Activated CD4-positive, alpha-beta T cell treated with anti-CD3 and anti-CD28 coated beads, Interleukin-2, amount 50 U/mL, for 24 hours (primary cell): ENCODE results near the gene AGAP1.

ENCODE experiments used
- DNase-seq, 2 donors: peaks; one replicate each; pipeline ENCODE4 v3.0.0-alpha.2; 2020; ENCODE audit warnings: low read depth in 1 of 2, low spot score in 1 of 2

The AGAP1 gene

DNA sequence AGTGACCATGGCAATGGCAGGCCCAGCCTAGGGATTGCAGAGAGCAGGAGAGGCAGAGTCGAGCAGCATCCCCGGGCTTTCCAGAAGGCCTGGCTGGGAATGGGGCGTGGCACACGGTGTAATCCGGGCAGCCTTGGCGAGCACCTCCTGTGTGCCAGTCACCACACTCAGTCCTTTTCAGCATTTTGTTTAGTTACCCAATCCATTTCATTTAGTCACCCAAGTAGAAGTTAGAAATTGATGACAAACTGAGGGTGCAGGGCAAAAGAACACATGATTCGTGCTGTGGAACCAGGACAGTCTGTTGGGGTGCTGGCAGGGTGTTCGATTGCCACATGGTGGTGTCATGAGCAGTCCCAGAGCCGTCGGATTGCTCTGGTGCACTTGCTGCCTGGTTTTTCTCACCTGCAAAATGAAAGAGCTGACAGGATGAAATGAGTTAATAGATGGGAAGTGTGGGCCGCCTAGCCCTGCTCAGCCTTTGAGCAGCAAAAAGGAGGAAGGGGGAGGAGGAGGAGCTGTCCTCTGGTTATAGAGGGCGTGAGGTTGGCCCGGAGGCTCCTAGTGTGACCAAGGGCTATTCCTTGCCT, 299.4 kb downstream of the AGAP1 start:
- DNase-seq, result no peak

DNA sequence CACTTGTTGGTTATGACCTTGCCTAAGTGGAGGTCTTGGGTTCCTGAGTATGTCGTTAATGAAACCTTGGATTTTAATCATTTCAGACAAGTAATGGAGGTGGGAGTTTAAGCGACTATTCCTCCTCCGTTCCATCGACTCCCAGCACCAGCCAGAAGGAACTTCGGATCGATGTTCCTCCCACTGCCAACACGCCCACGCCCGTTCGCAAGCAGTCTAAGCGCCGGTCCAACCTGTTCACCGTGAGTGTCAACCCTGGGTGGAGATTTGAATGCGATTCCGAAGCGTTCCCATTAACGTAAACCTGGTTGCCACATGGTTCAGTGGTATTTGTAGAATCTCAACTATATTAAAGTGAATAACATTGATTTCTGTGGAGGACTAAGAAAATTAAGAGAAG, 305.4 kb downstream of the AGAP1 start:
- no peak for DNase-seq

DNA sequence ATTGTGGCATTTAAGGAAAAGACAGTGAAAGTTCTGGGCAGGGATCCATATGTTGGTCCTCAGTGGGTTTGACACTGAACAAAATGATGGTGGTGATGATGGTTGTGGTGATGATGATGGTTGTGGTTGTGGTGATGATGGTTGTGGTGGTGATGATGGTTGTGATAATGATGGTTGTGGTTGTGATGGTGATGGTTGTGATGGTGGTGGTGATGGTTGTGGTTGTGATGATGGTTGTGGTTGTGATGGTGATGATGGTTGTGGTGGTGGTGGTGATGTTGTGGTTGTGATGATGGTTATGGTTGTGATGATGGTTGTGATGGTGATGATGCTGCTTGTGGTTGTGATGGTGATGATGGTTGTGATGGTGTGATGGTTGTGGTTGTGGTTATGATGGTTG, 308.7 kb downstream of the AGAP1 start:
- no peak for DNase-seq

DNA sequence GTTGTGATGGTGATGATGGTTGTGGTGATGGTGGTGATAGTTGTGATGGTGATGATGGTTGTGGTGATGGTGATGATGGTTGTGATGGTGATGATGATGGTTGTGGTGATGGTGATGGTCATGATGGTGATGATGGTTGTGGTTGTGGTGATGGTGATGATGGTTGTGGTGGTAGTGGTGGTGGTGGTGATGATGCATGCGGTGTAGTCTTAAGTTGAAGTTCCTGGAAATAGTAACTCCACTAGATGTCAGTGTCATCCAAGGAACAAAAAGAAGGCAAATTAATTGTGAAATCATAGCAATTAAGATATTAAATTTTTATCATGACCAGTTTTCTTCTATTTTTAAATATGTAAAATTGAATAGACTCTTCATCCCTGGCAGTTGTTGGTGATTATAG, 309.2 kb downstream of the AGAP1 start:
- no peak for DNase-seq

DNA sequence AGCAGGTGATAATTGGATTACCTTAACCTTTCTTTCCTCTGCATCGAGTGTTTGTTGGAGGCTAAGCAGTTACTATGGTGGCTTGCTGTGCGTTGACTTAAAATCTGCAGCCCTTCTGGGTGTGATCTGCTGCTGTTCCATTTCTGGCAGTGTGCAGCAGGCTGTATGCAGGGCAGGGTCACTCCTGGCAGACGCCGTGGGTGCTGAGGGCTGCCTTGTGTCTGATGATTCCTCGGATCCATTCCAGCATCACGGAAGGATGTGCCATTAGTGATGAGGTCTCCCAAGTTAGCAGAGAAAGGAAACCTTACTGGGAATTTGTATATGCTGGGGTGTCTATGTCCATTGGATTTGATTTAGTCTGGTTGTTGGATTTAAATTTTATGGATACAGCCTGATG, 310.8 kb downstream of the AGAP1 start:
- no peak for DNase-seq

DNA sequence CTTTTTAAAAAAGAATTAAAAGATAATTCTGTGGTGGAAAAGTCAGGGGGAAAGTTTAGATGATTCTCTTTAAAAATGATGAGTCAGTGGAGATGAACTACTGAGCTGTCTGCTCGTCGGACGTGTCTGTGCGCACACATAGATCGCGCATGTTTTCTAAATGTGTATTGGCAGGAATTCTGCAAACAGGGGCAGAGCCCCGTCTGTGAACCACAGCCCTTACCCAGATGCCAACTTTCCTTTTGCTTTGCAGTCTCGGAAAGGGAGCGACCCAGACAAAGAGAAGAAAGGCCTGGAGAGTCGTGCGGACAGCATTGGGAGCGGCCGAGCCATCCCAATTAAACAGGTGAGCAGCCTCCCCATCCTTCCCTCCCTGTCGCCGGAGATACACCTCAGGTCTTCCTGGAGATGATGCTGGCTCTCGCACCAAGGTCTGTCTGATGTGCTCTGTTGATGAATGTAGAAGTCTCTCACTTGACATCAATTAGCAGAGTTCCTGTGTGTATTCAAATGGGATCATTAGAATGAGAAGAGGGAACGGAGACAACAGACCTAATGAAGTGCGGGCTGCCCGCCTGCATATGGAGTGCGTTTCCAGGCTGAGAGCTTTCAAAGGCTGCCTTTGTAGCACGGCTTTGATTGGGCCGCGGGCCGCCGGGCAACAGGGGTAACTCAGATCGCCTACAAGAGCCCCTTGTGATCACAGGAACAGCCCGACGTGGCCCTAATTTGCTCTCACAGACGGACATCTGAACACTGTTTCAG, 313.3 kb downstream of the AGAP1 start:
- DNase-seq, result no peak

DNA sequence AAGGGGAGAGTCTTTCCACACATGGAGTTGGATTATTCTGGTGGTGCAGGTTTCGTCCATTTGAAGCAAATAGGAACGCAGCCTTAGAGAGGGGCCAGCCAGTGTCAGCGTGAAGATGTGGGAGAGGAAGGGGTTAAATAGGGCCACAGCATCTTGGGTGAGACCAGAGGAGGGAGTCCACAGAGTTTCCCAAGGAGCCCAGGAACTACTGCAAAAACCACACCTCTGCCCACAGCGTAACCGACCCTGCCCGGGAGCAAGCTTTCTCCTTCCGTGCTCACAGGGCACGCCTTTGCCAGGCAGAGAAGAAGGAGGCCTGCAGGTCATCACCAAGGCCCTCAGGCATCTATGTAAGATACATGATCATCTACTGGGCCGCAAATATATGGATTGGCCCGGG, 314.5 kb downstream of the AGAP1 start:
- no peak for DNase-seq

DNA sequence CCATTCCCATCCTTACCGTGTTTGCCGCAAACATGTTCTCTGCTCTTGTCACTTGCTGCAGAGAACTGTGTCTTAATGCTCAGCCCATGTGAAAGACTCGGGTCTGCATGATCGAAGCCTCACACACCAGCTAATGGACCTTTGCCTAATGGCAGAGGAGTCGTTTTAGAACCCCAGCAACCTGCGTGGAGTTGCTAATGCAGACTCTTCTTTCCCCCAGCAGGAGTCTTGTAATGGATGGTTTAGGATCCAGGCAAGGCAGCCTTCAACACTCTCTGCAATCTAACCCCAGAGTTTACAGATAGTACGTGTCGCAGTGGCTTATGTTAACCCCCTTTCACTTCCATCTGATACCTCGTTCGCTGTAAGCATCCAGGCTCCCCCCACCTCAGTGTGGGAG, 316.4 kb downstream of the AGAP1 start:
- DNase-seq, result no peak

DNA sequence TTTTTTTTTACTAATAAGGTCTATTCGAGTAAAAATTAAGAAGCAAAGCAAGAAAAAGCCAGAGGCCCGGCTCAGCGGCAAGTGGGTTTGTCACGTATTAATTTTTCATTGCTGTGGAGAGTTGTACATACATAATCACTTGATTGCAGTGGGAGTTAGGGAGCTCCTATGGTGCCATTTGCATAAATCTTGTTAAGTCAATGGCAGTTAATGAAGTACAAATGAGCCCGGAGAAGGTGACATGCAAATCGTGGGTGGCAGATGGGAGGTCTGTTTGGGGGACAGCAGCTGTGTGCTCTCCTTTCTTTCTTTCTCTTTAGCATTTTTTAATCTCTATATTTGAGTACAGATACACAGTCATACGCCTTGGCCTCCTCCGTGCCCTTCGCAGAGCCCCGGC, 317.0 kb downstream of the AGAP1 start:
- DNase-seq, result no peak

DNA sequence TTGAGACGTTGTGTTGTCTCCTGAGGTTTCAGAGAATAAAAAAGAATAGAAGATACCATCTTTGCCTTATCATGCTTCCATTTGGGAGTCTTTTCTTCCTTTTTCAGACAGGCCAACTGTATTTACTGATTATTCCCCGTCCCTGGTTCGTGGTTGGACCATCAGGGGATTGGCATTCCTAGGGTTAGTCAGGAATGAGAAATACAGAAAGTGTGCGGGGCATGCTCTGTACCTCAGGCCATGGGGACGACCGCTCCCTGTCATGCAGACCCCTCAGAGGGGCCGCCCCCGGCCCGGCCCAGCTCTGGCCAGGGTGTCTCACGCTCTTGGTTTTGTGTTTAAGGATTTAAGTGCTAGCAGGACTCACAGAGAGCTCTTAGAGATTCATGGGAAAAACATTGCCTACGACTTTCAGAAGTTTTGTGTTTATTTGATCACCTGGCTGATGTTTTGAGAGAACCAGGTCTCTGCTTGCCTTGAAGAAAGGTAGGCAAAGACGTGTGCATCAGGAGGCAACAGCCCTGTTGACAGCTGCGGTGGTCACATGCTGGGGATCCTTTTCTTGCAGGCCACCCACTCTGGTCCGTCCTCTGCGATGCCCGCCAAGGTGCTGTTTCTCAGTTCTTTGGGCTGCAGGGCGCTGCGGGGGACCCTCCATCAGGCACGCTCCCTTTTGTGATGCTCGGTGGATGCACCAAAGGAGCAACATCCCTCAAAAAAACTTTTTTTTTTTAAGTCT, 317.8 kb downstream of the AGAP1 start:
- DNase-seq, result no peak

DNA sequence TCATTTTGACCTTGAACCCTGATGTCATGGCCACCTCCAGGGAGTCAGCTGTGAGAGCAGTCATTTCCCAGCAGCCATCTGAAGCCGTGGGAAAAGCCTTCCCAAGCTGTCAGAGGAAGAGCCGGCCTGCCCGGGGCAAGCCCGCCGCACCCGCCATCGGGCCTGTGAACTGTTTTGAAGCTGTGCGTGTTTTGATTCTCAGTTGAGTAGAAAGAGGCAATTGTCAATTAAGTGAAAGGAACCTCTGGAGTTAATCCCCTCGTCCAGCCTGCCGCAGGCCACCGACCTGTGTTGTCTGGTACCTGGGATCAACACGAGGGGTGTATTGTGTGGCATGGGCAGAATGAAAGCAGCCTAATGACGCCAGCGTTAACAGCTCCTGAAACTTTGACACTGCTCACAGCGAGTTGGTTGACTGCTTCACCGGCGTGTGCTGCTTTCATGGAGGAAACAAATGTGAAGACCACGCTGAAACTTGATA, 318.4 kb downstream of the AGAP1 start:
- no peak for DNase-seq

DNA sequence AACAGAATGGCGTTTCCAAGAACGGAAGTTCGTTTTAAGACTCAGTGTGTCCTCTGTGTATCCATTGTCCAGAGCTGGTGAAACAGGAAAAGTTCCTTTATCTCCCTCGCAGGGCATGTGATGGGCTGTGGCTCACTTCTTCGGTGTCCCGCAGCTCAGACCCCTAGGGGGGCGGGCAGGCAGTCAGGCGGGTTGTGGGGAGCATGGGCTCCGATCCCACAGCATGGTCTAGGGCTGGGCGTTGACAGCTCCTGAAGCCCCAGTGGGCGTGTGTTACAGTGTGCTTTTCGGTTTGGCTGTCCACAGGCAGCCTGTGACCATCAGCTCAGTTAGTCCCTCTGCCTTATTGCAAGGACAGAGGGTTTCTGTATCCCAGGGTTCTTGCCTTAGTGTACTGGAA, 319.6 kb downstream of the AGAP1 start:
- DNase-seq, result no peak

DNA sequence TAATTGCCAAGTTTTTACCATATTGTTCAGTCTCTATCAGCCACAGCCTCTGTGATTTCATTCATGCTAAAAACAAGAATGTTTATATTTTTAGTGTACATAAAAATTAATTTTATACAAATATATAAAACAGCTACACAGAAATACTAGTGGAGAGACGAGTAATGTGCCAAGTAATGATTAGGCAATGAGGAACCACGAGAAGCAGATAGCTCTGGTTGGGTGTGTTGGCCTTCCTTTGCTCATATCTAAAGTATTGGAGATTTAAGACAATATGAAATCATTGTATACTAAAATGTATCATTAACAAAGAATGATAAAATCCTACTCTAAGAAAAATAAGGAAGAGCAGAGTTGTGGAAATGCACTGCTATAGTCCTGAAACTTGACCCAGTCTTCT, 326.7 kb downstream of the AGAP1 start:
- DNase-seq, result no peak

DNA sequence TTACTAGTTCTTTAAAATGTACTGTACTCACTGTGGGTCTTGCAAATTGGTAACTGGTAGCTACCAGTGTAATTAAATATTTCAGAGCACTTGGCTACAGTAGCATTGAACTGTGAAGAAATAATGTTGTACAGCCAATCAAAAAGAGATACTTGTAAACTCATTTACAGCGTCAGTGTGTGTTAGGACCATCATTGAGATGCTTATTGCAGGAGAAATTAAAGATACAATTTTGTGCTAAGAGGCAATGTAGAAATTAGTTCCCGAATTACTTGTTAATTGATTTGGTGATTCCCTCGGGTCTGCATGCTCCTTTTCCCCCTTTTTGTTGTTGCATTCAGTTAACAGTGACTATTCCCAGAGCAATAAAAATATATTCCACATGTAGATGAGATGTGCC, 330.5 kb downstream of the AGAP1 start:
- DNase-seq, result no peak

DNA sequence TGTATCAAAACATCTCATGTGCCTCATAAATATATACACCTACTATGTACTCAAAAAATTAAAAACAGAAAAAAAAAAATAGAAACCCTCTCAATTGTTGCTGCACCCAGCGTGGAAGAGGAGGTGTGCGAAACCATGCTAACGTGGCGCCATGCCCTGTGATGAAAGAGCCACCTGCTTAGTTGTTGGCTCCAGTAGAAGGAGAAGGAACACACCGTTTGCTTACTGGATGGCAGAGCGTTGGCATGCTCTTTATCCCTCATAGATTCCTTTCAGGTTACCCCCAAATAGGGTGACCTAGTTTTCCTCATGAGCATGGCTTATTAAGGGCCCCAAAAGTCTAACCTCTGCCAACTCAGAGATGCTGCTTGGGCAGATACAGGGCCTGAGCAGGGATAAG, 332.1 kb downstream of the AGAP1 start:
- no peak for DNase-seq

DNA sequence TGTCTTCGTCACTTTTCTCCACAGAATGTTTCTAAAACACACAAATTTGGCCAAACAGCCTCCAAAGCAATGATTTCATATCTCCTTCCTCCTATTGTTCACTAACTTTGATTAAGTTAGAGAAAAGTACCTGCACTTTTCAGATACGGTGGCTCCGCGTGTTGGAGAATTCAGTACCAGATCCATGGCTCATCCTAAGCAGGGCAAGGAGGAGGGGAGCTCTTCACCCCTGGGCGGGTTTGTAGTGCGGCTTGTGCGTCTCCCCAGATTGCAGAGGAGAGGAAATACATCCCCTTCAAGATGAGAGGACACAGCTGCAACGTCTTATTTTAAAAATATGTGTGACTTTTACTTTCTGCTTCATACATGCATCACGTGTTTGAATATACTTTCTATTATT, 333.0 kb downstream of the AGAP1 start:
- no peak for DNase-seq

DNA sequence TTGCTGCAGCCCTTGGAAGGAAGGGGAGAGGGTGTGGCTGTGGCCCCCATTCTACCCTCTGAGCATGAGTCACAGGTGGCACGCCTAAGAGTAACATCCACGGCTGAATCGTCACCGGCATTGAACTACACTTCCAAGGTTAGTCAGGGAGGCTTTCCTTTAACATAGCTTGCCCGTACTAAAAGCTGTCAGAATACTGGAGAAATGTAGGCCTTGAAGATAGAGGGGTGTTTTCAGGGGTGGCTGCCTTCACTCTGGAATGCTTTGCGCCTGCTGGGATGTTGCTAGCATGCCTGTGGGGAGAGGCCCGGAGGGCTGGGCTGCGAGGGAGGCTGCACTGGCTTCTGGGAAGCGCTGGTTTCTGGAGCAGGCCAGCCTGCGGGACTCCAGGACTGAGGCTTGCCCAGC, 333.7 kb downstream of the AGAP1 start:
- DNase-seq, result no peak

DNA sequence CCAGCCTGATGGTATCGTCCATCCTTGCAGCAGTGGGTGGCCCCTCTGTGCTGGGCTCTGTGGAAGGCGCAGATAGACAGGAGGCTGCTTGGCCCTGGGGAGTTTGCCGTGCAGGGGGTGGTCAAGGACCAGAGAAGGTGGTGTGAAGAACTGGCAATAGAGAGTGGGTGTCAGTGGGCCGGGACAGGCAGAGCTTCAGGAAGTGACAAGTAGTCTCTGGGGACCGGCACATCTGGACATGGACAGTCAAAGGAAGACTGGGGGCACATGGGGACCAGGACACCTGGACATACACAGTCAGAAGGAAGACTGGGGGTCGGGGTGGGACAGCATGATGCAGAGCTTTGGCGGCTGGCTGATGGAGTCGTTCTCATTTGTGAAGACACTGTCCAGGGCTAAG, 335.9 kb downstream of the AGAP1 start:
- no peak for DNase-seq

DNA sequence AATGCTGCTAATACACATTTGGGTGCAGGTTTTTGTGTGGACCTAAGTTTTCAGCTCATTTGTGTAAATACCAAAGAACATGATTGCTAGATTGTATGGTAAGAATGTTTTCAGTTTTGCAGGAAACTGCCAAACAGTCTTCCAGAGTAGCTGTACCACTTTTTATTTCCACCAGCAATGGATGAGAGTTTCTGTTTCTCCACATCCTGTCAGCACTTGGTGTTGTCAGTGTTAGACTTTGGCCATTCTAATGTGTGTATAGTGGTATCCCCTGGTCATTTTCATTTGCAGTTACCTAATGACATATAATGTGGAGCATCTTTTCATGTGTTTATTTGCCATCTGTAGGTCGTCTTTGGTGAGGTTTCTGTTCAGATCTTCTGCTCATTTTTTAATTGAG, 337.9 kb downstream of the AGAP1 start:
- DNase-seq, result no peak

DNA sequence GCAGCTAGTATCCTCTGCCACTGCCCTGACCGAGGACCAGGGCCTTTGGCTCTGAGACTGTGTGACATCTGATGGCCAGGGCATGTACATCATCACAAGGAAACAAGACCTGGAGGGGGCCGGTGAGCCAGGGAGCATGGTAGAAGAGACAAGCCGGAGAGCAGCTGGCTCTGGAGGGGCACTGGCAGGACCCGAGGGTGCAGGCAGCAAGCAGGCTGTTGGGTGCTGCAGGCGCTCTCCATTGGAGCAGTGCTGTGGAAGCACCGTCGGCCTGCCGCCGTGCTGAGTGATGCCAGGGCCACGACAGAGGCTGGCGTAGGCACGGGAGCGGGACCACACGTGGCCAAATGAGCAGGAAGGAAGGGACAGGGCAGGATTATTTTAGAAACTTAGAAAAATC, 339.1 kb downstream of the AGAP1 start:
- no peak for DNase-seq

DNA sequence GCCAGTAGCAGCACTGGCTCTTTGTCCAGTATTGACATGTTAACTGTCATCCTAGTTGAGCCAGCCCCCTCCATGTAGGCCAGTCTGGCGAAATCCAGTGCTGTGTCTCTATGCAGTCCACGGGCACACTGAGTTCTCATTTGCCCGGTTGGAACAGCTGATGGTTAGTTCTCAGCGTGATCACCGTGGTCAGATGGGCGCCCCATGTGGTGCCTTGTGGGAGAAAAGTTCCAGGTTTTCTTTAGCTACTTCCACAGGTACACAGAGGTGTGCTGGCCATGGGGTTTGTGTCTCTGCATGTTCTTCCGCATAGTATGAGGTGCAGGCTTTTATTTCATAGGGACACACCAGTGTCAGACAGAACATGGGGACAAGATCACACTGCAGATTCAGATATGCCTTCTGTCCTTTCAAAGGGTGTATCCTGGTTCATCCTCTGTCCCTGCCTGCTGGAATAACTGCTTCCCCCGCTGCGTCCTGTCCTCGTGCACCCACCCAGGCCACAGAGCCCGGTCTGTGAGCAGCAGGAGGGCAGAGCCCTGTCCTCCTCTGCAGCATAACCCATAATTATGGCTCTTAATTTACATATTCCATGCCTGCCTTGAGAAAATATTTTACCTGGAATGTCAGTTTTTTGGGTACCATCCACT, 340.3 kb downstream of the AGAP1 start:
- no peak for DNase-seq

DNA sequence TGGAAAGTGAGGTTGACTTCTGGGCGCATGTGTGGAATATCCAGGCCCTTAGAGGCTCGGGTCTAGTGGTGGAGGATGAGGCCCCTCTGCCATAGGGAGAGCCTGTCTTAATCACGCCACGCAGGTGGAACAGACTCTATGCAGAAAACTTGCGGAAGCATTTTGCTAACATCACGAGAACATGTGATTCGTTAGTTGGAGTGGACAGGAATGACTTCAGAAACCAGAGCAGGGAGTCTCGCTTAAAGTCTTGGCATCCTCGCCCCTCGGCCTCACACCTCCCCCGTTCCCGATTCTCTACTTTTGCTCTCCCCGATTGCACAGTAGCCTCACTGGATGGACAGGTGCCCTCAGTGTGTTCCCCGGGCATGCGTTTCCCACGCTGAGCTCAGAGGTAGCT, 340.9 kb downstream of the AGAP1 start:
- DNase-seq, result no peak
